Fibroblast of the aortic adventitia (primary cell): ENCODE measurements around the gene RPS24. TPM values are rescaled to one million over a fixed set of nuclear protein-coding genes. Genes with fewer than 3 reads are reported as not detected.

Experiments used
- DNase-seq: peaks from one replicate; pipeline ENCODE4 v3.0.0-alpha.2; 2010; ENCODE audit warnings: low read depth
- H3K4me3 ChIP-seq: 2 replicates; pipeline ENCODE4 v1.5.1; 2011; ENCODE audit warnings: low read depth, mild to moderate bottlenecking, control low read depth, low read length, moderate library complexity
- CTCF ChIP-seq: IDR thresholded peaks from 2 replicates; pipeline ENCODE4 v1.5.1; 2011; ENCODE audit warnings: mild to moderate bottlenecking, low read length, control low read depth, inconsistent platforms; ENCODE audit not compliant: insufficient read depth
- total RNA-seq: library from RNA; depleted of rRNA; stranded (reverse); fragments of >200 nt; gene quantifications from 2 replicates; pipeline ENCODE4 v1.2.3, GENCODE V29; 2012; ENCODE audit warnings: low replicate concordance

Gene RPS24
- total RNA-seq, 1 donor, result 3,613 TPM

GRCh38 chr10:78011065-78011464 is 22.6 kb upstream of the RPS24 start:
- no peak for DNase-seq
- TF ChIP-seq CTCF, result no peak
- H3K4me3 ChIP-seq, result no peak overlapping the region

- DNase-seq, result no peak
- TF ChIP-seq CTCF, result no peak
- no peak overlapping the region for H3K4me3 ChIP-seq
These were observed 20.1 kb upstream of the RPS24 start for GRCh38 chr10:78013564-78013963.

GRCh38 chr10:78015546-78015945 is 18.1 kb upstream of the RPS24 start:
- no peak for TF ChIP-seq CTCF
- no peak for DNase-seq
- H3K4me3 ChIP-seq, result no peak overlapping the region

- no peak overlapping the region for H3K4me3 ChIP-seq
- no peak for DNase-seq
- no peak for TF ChIP-seq CTCF
These were observed 15.8 kb upstream of the RPS24 start for GRCh38 chr10:78017856-78018255.

- TF ChIP-seq CTCF, result no peak
- no peak overlapping the region for H3K4me3 ChIP-seq
- DNase-seq, result no peak
These were observed 14.4 kb upstream of the RPS24 start for GRCh38 chr10:78019264-78019663.

- no peak overlapping the region for H3K4me3 ChIP-seq
- TF ChIP-seq CTCF, result no peak
- DNase-seq, result no peak
These were observed 12.5 kb upstream of the RPS24 start for GRCh38 chr10:78021201-78021600.

GRCh38 chr10:78023741-78024140 is 9.9 kb upstream of the RPS24 start:
- TF ChIP-seq CTCF, result no peak
- no peak for DNase-seq
- no peak overlapping the region for H3K4me3 ChIP-seq
